GM21360 (cell line): ENCODE data around the gene AMIGO3.

Experiments
- ATAC-seq: cut with Tn5 transposase; IDR thresholded peaks from one replicate; pipeline ENCODE4 v1.9.1; 2021; ENCODE audit warnings: mild to moderate bottlenecking, moderate library complexity; ENCODE audit not compliant: unreplicated experiment

The AMIGO3 gene

DNA sequence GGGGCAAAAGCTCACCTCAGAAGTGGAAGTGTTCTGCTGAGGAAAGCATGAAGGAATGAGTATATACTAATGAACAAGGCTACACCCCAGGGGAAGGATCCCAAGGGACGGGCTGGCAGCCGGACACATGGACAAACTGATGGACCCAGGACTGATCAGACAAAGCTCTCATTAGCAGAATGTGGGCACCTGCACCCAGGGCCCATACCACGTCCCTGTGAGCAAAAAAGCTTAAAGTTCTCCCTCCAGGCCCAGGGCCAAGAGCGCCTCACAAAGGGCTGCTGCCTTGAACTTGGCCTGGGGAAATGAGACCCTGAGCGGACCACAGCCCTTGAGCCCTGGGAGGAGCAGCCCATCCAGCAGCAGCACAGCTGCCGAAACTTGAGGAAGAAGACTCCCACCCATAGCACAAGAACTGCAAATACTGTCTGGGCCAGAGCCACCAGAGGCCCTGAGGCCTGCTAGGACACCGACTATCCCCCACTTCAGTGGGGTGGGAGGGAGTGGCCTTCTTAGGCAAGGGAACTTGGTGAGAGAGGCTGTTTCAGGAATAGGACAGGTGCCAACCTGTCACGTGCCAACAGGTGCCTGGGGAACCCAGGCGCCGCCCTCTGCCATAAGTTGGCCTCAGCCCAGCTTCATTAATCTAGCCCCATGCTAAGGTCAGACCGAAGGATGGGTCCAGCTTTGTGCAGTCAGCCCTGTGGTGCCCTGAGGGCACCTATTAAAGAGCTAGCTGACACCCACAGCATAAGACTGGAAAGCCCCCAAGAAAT is 6.6 kb upstream of the AMIGO3 start:
- ATAC-seq, result no peak

- no peak for ATAC-seq
Observed at GRCh38 chr3:49724586-49724985, 5.1 kb upstream of the AMIGO3 start.

DNA sequence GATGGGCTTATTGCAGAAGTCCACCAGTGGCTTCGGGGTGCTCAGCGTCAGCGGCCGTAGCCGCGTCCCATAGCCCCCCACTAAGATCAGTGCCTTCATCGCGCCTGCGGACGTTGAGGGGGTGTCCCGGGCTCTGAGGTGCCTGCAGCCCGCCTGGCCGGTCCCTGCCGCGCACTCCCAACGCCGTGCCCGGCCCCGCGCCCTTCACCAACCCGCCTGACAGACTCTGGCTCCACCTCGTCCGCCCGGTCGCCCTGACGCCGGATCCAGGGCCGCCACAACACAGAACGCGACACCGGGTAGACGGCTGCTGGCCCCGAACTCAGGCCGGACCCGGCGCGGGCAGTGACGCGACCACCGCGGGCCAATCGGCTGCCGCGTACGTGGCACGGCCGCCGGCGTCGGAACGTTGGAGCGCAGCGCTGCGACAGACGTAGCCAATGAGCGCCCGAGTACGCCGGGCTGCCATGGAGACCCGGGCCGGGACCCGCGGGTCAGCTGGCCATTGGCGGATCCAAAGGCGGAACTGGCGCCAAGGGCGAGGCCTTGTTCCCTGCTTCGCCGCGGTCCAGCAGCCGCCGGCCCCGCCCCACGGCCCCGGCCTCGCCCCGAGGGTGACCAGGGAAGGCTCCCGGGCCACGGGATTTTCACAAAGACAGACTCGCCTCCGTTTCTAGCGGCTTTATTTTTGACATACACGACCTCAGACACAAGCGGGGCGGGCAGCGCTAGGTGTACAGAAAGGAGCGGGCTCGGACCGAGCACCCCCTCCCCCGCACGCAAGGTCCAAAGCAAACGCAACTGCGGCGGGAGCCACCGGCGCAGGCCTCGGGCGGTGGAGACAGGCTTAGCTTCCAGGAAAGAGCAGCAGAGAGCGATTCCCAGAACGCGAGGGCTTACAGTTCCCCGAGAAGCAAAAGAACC is 4.4 kb upstream of the AMIGO3 start, which contains the start of gene GMPPB:
GMPPB (minus strand) TSS at position 324 of the 924 bp plus-strand sequence; CDS start at position 99, 225 bp downstream.
- peak; percentile 76 for ATAC-seq

GRCh38 chr3:49723296-49723627 is 3.8 kb upstream of the AMIGO3 start:
- ATAC-seq, result no peak

DNA sequence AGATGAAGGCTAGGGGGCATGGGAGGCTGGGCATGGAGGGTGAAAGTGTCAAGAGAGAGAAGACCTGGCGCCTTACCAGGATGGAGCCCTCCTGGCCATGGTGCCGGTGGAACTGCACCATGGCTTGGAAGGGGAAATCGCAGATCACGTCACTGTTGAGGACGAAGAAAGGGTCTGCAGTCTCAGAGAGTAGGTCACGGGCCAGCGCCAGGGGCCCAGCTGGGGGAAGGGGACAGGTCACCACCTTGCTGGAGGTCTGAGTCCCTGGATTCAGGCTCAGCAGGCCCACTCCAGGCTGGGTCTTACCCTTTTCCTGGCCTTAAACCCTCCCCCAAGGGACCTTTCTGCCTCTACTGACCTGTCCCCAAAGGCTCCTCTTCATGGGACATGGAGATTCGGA is 3.4 kb upstream of the AMIGO3 start:
- no peak for ATAC-seq

DNA sequence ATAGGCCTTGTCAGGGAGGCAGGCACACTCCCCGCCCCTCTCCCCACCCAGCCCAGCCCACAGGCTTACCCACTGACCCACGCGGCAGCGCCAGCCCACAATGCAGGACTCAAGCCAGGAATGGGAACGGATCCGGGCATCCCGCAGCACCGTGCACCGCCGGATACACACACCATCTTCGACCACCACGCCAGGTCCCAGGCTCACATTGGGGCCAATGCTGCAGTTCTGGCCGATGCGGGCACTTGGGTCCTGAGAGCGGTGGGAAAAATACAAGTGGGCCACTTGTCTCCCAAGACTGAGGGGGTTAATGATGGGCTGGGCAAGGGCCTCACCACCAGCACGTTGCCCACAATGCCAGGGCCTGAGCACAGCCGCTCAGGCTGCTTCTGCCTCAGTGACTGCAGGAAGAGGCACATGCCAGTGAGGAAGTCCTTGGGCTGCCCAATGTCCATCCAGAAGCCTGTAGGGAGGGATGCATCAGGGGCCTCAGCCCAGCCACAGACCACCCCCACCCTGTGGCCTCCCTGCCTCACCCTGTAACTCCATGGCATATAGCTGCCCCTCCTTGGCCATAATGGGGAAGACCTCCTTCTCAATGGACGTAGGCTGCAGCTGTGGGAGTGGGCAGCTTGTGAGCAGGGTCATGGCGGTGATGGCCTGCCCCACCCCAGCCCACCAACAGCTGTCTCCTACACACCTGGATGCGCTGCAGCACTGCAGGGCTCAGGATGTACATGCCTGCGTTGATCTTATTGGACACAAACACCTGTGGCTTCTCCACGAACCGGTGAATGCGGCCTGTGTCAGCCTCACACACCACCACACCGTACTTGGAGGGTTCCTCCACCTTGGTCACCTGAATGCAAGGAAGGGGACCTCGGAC is 2.7 kb upstream of the AMIGO3 start:
- ATAC-seq, result no peak

DNA sequence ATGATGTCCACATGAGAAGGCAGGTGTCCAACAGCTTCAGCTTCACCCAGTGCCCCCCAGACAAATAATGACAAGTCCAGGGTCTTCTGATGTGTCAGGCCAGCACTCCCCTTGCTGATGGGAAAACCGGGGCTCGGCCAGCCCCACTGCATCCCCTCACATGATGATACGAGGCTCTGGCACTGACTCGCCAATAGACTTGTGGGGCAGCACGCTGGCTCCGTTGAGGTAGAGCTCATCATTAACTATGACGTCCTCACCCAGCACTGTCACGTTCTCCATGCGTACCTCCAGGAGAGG is 2.1 kb upstream of the AMIGO3 start:
- ATAC-seq, result no peak

- ATAC-seq, result no peak
Observed at GRCh38 chr3:49720855-49721595, 1.5 kb upstream of the AMIGO3 start.

DNA sequence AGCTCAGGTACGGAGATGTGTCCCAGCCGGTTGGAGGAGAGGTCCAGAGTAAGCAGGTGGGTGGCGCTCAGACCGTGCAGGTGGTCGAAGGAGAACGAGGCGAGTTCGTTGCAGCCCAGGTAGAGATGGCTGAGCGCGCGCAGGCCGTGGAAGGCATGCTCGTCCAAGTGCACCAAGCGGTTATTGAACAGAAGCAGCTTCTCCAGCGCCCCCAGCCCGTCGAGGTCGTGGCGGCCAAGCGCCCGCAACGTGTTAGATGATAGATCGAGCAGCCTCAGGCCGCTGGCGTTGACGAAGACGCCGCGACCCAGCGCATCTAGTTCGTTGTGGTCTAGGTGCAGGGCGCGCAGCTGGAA is 648 bp downstream of the AMIGO3 start:
- ATAC-seq, result no peak

GRCh38 chr3:49717959-49718857 is 1.3 kb downstream of the AMIGO3 start:
- no peak for ATAC-seq

GRCh38 chr3:49717211-49717958 is 2.1 kb downstream of the AMIGO3 start:
- ATAC-seq, result no peak

DNA sequence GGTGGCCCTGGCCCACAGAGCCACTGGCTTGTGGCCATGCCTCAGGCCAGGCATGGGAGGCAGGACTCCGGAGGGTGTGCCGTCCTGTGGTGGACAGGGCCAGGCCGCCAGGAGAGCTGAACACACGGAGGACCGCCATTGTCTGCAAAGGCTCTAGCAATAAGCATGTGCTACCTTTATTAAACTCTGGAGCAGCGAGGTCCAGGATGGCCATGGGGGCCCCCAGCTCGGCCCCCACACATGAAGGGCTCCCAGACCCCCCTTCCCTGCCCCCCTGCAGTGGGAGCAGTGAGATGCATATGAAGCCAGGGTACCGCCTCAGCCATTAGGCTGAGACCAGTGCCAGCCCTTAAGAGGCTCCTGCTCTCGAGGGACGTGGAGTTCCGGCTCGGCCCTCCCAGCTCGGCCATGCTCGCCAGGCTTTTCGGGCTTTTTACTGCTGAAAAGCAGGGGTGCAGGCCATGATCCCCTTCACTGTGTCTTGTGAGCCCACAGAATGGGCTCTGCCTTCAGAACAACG is 2.7 kb downstream of the AMIGO3 start:
- ATAC-seq, result no peak

- ATAC-seq, result no peak
Observed at GRCh38 chr3:49716169-49716568, 3.3 kb downstream of the AMIGO3 start.

GRCh38 chr3:49715611-49716121 is 3.8 kb downstream of the AMIGO3 start:
- no peak for ATAC-seq

DNA sequence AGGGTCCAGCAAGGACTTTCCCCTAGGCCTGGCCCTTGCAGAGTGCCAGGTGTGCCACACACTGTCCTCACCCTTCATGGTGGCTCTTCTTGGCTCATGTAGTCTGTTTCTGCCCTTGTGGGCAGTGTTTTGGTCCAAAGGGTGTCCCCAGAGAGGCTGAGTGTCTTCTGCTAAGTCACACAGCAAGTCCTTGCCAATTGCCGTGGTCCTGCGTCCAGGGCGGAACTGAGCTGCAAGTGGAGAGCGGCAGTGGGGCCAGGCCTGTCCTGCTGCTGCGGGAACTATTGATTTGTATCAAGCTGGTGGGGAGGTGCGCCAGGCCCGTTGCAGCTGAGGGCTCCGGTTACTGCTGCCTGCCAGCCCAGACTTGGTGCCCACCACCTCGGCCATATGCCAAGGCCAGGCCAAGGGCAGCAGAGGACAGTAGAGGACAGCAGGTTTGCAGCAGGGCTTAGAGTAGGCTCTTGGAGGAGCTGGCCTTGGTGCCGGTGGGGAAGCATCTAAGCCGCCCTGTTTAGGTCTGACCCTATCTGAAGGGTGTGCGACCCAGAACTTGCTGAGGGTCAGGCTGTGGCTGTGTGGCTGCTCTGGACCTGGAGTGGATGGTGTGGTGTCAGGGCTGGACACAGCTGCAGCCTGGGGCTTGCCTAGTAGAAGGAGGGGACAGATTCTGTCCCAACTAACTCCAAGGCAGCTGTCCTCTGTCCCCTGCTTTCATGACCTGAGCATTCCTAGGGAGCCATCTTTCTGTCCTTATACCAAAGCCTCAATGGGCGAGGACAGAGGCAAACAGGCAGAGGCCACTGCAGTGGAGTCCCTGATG is 4.5 kb downstream of the AMIGO3 start:
- ATAC-seq, result no peak

DNA sequence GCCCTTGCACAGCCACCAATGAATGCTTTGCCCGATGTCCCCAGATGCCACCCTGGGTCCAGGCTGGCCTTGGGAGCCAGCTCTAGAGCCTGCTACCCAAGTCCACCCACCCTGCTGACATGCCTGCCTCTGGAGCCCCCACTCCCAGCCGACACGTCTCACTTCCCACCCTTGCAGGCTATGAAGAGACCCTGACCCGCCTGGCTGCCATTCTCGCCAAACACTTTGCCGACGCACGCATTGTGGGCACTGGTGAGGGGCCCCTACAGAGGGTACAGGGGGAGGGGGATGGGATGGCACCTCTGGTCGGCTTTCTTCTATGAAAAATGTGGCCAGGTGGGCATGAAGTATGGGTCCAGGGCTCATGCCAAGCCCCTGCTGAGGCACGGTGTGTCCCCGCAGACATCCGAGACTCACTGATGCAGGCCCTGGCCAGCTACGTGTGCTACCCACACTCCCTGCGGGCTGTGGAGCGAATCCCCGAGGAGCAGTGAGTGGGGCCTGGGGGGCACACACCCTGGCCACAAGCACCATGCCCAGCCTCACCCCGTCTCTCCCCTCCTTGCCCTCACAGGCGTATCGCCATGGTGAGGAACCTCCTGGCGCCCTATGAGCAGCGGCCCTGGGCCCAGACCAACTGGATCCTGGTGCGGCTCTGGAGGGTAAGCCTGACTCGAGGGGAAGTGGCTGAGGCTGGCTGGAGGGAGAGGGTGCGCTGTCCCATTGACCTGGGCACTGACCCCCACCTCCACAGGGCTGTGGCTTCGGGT is 6.0 kb downstream of the AMIGO3 start:
- ATAC-seq, result no peak
